NAMALWA (cell line): ENCODE data around the gene KRT31.
"Not testable (repeated sequence)": the region's sequence is repeated elsewhere in the genome, so short reads cannot be mapped to it uniquely, and the experiment has no call there.

Experiments
- DNase-seq: peaks from one replicate; pipeline ENCODE4 v3.0.0-alpha.2; 2015; ENCODE audit warnings: low spot score

Gene KRT31

GRCh38 chr17:41417576-41418015, 20.2 kb upstream of the KRT31 start:
- DNase-seq = peak; percentile 30

GRCh38 chr17:41417127-41417526, 19.7 kb upstream of the KRT31 start:
- DNase-seq = no peak

- no peak for DNase-seq
These were observed 19.1 kb upstream of the KRT31 start for GRCh38 chr17:41416479-41416878.

- no peak for DNase-seq
These were observed 18.5 kb upstream of the KRT31 start for GRCh38 chr17:41415833-41416335.

- no peak for DNase-seq
These were observed 18.0 kb upstream of the KRT31 start for GRCh38 chr17:41415411-41415810.

GRCh38 chr17:41413982-41414381, 16.6 kb upstream of the KRT31 start:
- DNase-seq = no peak

GRCh38 chr17:41413353-41413957, 16.0 kb upstream of the KRT31 start:
- no peak for DNase-seq

GRCh38 chr17:41411072-41411840, 13.8 kb upstream of the KRT31 start:
- no peak for DNase-seq

- DNase-seq = no peak
These were observed 9.8 kb upstream of the KRT31 start for GRCh38 chr17:41407226-41407625.

GRCh38 chr17:41406205-41406604, 8.8 kb upstream of the KRT31 start:
- DNase-seq = no peak

GRCh38 chr17:41404024-41404671, 6.7 kb upstream of the KRT31 start:
- no peak for DNase-seq

GRCh38 chr17:41403404-41404023, 6.1 kb upstream of the KRT31 start:
- no peak for DNase-seq

- no peak for DNase-seq
These were observed 4.8 kb upstream of the KRT31 start for GRCh38 chr17:41402161-41402560.

- no peak for DNase-seq
These were observed 1.1 kb downstream of the KRT31 start for GRCh38 chr17:41396340-41396739.

- no peak for DNase-seq
These were observed 1.8 kb downstream of the KRT31 start for GRCh38 chr17:41395611-41396010.

- DNase-seq = not testable (repeated sequence)
These were observed 2.4 kb downstream of the KRT31 start for GRCh38 chr17:41395044-41395443.

GRCh38 chr17:41394254-41394996, 3.0 kb downstream of the KRT31 start:
- DNase-seq = no peak

- DNase-seq = no peak
These were observed 3.6 kb downstream of the KRT31 start for GRCh38 chr17:41393826-41394225.

- no peak for DNase-seq
These were observed 4.1 kb downstream of the KRT31 start for GRCh38 chr17:41393294-41393693.

GRCh38 chr17:41392278-41392677, 5.1 kb downstream of the KRT31 start:
- DNase-seq = no peak

GRCh38 chr17:41391535-41391934, 5.9 kb downstream of the KRT31 start:
- no peak for DNase-seq

- no peak for DNase-seq
These were observed 6.9 kb downstream of the KRT31 start for GRCh38 chr17:41390411-41390938.
